ENCODE measurements around the gene ADGRL2. TPM values are rescaled to one million over a fixed set of nuclear protein-coding genes. Genes with fewer than 3 reads are reported as not detected.

The ADGRL2 gene
- total and polyA plus RNA-seq, 2 experiments from 2014 or later, result 38.2 to 90.3 TPM

DNA sequence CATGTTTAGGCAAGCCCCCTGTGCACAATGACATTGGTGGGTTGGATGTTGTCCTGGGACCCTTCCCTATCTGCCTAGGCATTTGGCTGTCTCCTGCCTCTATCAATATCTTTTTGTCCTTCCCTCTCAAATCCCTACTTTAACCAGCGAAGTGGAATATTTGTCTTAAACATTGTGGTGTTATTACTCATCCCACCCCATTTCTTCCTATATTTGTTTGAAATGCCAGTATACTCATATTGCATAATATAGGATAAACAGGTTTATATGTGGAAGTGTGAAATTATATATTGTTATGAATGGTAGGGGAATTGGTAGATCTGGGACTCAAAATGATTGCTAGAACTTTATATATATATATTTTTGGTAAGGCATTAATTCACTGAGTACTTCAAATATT lies 80.0 kb downstream of the ADGRL2 start:
- TF ChIP-seq, protein P1, sequence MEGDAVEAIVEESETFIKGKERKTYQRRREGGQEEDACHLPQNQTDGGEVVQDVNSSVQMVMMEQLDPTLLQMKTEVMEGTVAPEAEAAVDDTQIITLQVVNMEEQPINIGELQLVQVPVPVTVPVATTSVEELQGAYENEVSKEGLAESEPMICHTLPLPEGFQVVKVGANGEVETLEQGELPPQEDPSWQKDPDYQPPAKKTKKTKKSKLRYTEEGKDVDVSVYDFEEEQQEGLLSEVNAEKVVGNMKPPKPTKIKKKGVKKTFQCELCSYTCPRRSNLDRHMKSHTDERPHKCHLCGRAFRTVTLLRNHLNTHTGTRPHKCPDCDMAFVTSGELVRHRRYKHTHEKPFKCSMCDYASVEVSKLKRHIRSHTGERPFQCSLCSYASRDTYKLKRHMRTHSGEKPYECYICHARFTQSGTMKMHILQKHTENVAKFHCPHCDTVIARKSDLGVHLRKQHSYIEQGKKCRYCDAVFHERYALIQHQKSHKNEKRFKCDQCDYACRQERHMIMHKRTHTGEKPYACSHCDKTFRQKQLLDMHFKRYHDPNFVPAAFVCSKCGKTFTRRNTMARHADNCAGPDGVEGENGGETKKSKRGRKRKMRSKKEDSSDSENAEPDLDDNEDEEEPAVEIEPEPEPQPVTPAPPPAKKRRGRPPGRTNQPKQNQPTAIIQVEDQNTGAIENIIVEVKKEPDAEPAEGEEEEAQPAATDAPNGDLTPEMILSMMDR (conservative IDR thresholded peaks at IDR 0.05; ENCODE audit: low read depth in 2 of 2), result no peak
- TF ChIP-seq POLR2AphosphoS5 (IDR thresholded peaks at IDR 0.05; ENCODE audit: low read depth), result no peak
- no peak for TF ChIP-seq EZH2phosphoT487 (IDR thresholded peaks at IDR 0.05; ENCODE audit: unreplicated experiment)
- no peak for TF ChIP-seq NANOG (IDR thresholded peaks at IDR 0.05; ENCODE audit: borderline replicate concordance)
- TF ChIP-seq CREB1 (CRISPR knock-in tag; IDR thresholded peaks at IDR 0.05; ENCODE audit: low read depth), result no peak
- TF ChIP-seq, protein P2, sequence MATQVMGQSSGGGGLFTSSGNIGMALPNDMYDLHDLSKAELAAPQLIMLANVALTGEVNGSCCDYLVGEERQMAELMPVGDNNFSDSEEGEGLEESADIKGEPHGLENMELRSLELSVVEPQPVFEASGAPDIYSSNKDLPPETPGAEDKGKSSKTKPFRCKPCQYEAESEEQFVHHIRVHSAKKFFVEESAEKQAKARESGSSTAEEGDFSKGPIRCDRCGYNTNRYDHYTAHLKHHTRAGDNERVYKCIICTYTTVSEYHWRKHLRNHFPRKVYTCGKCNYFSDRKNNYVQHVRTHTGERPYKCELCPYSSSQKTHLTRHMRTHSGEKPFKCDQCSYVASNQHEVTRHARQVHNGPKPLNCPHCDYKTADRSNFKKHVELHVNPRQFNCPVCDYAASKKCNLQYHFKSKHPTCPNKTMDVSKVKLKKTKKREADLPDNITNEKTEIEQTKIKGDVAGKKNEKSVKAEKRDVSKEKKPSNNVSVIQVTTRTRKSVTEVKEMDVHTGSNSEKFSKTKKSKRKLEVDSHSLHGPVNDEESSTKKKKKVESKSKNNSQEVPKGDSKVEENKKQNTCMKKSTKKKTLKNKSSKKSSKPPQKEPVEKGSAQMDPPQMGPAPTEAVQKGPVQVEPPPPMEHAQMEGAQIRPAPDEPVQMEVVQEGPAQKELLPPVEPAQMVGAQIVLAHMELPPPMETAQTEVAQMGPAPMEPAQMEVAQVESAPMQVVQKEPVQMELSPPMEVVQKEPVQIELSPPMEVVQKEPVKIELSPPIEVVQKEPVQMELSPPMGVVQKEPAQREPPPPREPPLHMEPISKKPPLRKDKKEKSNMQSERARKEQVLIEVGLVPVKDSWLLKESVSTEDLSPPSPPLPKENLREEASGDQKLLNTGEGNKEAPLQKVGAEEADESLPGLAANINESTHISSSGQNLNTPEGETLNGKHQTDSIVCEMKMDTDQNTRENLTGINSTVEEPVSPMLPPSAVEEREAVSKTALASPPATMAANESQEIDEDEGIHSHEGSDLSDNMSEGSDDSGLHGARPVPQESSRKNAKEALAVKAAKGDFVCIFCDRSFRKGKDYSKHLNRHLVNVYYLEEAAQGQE (IDR thresholded peaks at IDR 0.05; ENCODE audit: unreplicated experiment), result no peak
- TF ChIP-seq ZNF114 (CRISPR knock-in tag; IDR thresholded peaks at IDR 0.05), result no peak
- TF ChIP-seq, protein P3, sequence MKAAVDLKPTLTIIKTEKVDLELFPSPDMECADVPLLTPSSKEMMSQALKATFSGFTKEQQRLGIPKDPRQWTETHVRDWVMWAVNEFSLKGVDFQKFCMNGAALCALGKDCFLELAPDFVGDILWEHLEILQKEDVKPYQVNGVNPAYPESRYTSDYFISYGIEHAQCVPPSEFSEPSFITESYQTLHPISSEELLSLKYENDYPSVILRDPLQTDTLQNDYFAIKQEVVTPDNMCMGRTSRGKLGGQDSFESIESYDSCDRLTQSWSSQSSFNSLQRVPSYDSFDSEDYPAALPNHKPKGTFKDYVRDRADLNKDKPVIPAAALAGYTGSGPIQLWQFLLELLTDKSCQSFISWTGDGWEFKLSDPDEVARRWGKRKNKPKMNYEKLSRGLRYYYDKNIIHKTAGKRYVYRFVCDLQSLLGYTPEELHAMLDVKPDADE (IDR thresholded peaks at IDR 0.05), result no peak
- no peak for TF ChIP-seq EZH2 (IDR thresholded peaks at IDR 0.05; ENCODE audit: low read depth, unreplicated experiment)
- no peak for TF ChIP-seq ZNF331 (CRISPR knock-in tag; IDR thresholded peaks at IDR 0.05; ENCODE audit: low read depth)
- TF ChIP-seq, protein P4, sequence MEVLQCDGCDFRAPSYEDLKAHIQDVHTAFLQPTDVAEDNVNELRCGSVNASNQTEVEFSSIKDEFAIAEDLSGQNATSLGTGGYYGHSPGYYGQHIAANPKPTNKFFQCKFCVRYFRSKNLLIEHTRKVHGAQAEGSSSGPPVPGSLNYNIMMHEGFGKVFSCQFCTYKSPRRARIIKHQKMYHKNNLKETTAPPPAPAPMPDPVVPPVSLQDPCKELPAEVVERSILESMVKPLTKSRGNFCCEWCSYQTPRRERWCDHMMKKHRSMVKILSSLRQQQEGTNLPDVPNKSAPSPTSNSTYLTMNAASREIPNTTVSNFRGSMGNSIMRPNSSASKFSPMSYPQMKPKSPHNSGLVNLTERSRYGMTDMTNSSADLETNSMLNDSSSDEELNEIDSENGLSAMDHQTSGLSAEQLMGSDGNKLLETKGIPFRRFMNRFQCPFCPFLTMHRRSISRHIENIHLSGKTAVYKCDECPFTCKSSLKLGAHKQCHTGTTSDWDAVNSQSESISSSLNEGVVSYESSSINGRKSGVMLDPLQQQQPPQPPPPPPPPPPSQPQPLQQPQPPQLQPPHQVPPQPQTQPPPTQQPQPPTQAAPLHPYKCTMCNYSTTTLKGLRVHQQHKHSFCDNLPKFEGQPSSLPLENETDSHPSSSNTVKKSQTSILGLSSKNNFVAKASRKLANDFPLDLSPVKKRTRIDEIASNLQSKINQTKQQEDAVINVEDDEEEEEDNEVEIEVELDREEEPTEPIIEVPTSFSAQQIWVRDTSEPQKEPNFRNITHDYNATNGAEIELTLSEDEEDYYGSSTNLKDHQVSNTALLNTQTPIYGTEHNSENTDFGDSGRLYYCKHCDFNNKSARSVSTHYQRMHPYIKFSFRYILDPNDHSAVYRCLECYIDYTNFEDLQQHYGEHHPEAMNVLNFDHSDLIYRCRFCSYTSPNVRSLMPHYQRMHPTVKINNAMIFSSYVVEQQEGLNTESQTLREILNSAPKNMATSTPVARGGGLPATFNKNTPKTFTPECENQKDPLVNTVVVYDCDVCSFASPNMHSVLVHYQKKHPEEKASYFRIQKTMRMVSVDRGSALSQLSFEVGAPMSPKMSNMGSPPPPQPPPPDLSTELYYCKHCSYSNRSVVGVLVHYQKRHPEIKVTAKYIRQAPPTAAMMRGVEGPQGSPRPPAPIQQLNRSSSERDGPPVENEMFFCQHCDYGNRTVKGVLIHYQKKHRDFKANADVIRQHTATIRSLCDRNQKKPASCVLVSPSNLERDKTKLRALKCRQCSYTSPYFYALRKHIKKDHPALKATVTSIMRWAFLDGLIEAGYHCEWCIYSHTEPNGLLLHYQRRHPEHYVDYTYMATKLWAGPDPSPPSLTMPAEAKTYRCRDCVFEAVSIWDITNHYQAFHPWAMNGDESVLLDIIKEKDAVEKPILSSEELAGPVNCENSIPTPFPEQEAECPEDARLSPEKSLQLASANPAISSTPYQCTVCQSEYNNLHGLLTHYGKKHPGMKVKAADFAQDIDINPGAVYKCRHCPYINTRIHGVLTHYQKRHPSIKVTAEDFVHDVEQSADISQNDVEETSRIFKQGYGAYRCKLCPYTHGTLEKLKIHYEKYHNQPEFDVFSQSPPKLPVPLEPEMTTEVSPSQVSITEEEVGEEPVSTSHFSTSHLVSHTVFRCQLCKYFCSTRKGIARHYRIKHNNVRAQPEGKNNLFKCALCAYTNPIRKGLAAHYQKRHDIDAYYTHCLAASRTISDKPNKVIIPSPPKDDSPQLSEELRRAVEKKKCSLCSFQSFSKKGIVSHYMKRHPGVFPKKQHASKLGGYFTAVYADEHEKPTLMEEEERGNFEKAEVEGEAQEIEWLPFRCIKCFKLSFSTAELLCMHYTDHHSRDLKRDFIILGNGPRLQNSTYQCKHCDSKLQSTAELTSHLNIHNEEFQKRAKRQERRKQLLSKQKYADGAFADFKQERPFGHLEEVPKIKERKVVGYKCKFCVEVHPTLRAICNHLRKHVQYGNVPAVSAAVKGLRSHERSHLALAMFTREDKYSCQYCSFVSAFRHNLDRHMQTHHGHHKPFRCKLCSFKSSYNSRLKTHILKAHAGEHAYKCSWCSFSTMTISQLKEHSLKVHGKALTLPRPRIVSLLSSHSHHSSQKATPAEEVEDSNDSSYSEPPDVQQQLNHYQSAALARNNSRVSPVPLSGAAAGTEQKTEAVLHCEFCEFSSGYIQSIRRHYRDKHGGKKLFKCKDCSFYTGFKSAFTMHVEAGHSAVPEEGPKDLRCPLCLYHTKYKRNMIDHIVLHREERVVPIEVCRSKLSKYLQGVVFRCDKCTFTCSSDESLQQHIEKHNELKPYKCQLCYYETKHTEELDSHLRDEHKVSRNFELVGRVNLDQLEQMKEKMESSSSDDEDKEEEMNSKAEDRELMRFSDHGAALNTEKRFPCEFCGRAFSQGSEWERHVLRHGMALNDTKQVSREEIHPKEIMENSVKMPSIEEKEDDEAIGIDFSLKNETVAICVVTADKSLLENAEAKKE (CRISPR knock-in tag; IDR thresholded peaks at IDR 0.05), result no peak
- TF ChIP-seq JUNB (IDR thresholded peaks at IDR 0.05; ENCODE audit: unreplicated experiment), result no peak
- TF ChIP-seq STAT1 (IDR thresholded peaks at IDR 0.05; ENCODE audit: unreplicated experiment), result no peak
- Mint-ChIP-seq H3K36me3 (ENCODE audit: low read depth) (no peaks in the 10 kb centered on the region), H3K27ac (peak overlapping the region; percentile 90), H3K4me3 (no peak overlapping the region), H3K9me3 (no peaks in the 10 kb centered on the region), H3K27me3 (ENCODE audit: insufficient read depth, low read depth, poor library complexity) (peaks cover 2% of the 10 kb centered on the region), H3K4me1 (peaks cover 63% of the 10 kb centered on the region)
- Histone ChIP-seq H3F3A (replicated peaks; ENCODE audit: low read depth) (no peaks in the 10 kb centered on the region), H3K79me2 (replicated peaks; ENCODE audit: insufficient read depth) (peaks cover 95% of the 10 kb centered on the region), H3K9me2 (ENCODE audit: insufficient read depth) (no peaks in the 10 kb centered on the region), H3K36me3 (ENCODE audit: insufficient read depth) (no peaks in the 10 kb centered on the region), H3K4me1 (ENCODE audit: insufficient read depth) (peaks cover 53% of the 10 kb centered on the region), H3K27ac (ENCODE audit: low read depth) (no peak overlapping the region), H4K20me1 (replicated peaks; ENCODE audit: insufficient read depth) (no peaks in the 10 kb centered on the region), H3K27me3 (ENCODE audit: insufficient read depth) (no peaks in the 10 kb centered on the region), H3K4me2 (no peak overlapping the region), H2AFZ (no peak overlapping the region), H3K4me3 (no peak overlapping the region)
- ATAC-seq (no peak), DNase-seq (ENCODE audit: low spot score) (no peak)
